HG02870 (cell line): Measurements from ENCODE around the gene MGLL.
"Not testable (repeated sequence)": the region's sequence is repeated elsewhere in the genome, so short reads cannot be mapped to it uniquely, and the experiment has no call there.

ENCODE experiments used
- ATAC-seq: cut with Tn5 transposase; IDR thresholded peaks from one replicate; pipeline ENCODE4 v1.9.1; 2021; ENCODE audit warnings: mild to moderate bottlenecking, moderate library complexity; ENCODE audit not compliant: unreplicated experiment

Gene MGLL

GRCh38 chr3:127666676-127667075 lies 155.6 kb downstream of the MGLL start:
- no peak for ATAC-seq

- ATAC-seq, result no peak
Measured at GRCh38 chr3:127665586-127665985, 156.7 kb downstream of the MGLL start.

GRCh38 chr3:127665165-127665564 lies 157.2 kb downstream of the MGLL start:
- no peak for ATAC-seq

GRCh38 chr3:127663151-127663550 lies 159.2 kb downstream of the MGLL start:
- ATAC-seq, result no peak

GRCh38 chr3:127662001-127662469 lies 160.3 kb downstream of the MGLL start:
- ATAC-seq, result no peak

- no peak for ATAC-seq
Measured at GRCh38 chr3:127661600-127661999, 160.7 kb downstream of the MGLL start.

GRCh38 chr3:127660621-127661251 lies 161.6 kb downstream of the MGLL start:
- no peak for ATAC-seq

GRCh38 chr3:127658234-127658633 lies 164.1 kb downstream of the MGLL start:
- ATAC-seq, result no peak

- no peak for ATAC-seq
Measured at GRCh38 chr3:127656906-127657305, 165.4 kb downstream of the MGLL start.

- no peak for ATAC-seq
Measured at GRCh38 chr3:127655641-127656040, 166.7 kb downstream of the MGLL start.

- not testable (repeated sequence) for ATAC-seq
Measured at GRCh38 chr3:127654993-127655392, 167.3 kb downstream of the MGLL start.

GRCh38 chr3:127654374-127654773 lies 167.9 kb downstream of the MGLL start:
- ATAC-seq, result no peak

- ATAC-seq, result no peak
Measured at GRCh38 chr3:127652246-127652995, 169.9 kb downstream of the MGLL start.

- no peak for ATAC-seq
Measured at GRCh38 chr3:127651516-127652172, 170.7 kb downstream of the MGLL start.

GRCh38 chr3:127650236-127650635 lies 172.1 kb downstream of the MGLL start:
- no peak for ATAC-seq

GRCh38 chr3:127647845-127648204 lies 174.5 kb downstream of the MGLL start:
- ATAC-seq, result no peak

GRCh38 chr3:127647166-127647844 lies 175.0 kb downstream of the MGLL start:
- no peak for ATAC-seq

- ATAC-seq, result no peak
Measured at GRCh38 chr3:127646501-127647046, 175.7 kb downstream of the MGLL start.

- ATAC-seq, result no peak
Measured at GRCh38 chr3:127645371-127646015, 176.8 kb downstream of the MGLL start.

GRCh38 chr3:127644641-127645370 lies 177.5 kb downstream of the MGLL start:
- ATAC-seq, result no peak
